Measurements from ENCODE around the gene UBC.

DNA sequence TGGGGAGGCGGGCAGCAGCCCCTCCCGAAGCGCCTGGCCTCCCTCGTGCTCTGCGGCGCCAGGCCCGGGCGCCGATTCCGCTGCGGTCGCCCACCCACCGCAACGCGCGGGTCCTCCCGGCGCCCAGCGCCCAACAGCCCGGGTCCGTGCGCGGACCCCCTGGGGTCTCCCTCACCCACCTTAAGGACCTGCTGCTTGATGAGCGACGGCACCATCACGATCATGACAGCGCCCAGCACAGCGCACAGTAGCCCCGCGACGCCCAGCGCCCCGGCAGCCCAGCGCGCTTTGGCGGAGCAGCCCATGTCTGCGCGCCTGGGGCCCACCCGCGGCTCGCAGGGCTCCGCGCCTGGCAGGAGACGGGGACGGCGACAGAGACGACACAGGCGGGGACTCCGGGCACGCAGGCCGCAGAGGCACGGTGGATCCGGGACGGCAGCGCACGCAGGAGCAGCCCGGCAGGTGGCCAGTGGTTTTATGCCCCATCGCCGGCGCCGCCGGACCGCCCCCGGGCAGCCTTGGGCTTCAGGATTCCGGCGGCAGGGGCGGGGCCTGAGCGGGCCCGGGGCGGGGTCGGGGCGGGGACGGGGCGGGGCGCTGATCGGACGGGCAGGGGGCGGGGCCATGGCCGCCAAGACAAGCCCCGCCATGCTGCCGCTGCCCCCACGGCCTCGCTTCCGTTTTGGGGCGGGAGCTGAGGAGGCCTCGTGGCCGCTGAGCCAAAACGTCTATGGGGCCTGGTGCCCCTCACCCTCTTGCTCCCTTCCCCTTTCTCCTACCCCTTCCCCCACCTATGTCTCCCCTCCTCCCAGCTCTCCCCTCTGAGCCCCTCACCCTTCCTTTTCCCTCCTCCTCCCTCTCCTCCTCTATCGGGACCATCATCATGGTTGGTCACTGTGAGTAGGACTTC, 50.8 kb downstream of the UBC start, which contains the start of gene SCARB1:
- TF ChIP-seq, protein P1, sequence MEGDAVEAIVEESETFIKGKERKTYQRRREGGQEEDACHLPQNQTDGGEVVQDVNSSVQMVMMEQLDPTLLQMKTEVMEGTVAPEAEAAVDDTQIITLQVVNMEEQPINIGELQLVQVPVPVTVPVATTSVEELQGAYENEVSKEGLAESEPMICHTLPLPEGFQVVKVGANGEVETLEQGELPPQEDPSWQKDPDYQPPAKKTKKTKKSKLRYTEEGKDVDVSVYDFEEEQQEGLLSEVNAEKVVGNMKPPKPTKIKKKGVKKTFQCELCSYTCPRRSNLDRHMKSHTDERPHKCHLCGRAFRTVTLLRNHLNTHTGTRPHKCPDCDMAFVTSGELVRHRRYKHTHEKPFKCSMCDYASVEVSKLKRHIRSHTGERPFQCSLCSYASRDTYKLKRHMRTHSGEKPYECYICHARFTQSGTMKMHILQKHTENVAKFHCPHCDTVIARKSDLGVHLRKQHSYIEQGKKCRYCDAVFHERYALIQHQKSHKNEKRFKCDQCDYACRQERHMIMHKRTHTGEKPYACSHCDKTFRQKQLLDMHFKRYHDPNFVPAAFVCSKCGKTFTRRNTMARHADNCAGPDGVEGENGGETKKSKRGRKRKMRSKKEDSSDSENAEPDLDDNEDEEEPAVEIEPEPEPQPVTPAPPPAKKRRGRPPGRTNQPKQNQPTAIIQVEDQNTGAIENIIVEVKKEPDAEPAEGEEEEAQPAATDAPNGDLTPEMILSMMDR (conservative IDR thresholded peaks at IDR 0.05; ENCODE audit: low read depth, low read length): no peak
- TF ChIP-seq EZH2 (IDR thresholded peaks at IDR 0.05; ENCODE audit: borderline replicate concordance, low read depth, low read length, poor library complexity, severe bottlenecking): no peak

Measured in A673 (cell line).